ELF-1 (cell line): ENCODE measurements around the gene FBXO8.
A peak's percentile ranks its signal among the peaks of the same experiment; 100 is the strongest.

ENCODE experiments used
- DNase-seq: peaks from one replicate; pipeline ENCODE4 v3.0.0-alpha.2; 2016; ENCODE audit warnings: low read depth, low spot score

Gene FBXO8

DNA sequence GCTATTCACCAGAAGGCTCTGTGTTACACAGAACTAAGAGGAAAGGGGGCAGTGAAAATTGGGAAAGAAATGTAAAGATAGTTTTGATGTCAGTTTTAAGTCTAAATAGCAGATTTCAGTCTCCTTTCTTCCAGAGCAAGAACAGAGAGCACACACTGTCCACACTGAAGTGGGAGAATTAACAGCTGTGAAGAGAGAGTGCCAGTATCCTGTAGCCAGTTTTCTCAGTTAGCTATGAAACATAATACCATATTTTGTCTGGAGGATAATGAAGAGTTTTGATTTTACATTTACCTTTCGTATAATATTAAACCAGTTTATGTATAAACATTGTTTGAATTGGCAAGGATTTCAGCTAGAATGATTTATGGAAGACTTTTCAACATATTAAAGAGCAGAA, 35.1 kb downstream of the FBXO8 start:
- no peak for DNase-seq

DNA sequence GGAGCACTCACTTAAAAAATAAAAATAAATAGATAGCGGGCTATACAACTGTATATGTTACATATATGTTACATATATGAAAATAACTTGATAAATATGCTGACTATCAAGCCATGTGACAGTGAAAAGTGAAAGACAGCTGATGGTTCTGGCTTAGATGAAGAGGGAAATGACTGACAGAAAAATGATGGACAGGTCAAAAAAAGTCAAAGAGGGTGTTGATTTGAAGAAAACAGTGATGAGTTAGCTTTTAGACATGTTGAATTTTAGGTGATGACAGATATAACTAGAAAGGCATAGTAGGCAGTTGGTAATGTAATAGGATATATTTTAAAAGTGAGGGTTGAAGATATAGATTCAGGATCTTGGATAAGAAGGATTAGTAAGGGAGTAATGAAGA, 37.8 kb downstream of the FBXO8 start:
- no peak for DNase-seq

DNA sequence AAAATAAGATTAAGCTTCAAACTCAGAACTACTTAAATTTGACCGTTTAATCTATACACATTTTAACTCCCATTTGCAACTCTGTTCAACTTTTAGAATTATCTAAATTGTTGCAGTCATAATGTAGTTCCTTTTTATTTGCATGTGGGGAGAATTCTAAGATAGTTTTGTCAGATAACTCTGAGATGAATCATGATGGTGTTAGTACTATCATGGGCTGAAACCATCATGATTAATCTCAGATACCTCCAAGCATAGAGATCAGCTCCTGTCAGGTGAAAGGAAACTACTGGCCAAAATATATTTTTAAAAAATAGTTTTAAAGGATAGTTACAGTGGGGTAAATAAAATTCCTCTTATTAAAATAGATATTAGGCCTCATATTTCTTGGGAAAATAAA, 39.0 kb downstream of the FBXO8 start:
- no peak for DNase-seq

DNA sequence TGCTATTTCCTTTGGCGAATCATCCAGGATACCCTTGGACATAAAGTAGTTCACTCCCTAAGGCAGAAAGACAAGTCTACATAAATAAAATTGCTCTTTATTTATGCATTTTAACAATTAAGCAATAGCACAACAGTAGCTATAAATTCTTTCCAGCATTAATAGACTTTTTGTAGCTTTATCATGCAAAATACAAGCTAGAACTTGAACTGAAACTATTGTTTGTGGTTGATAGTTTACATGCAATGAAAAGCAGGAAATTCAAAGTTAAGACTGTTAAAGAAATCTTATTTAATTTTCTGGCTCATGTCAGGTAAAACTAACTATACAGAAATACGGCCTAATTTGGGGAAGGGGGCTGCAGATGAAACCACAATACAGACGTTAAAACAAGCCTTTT, 42.3 kb downstream of the FBXO8 start:
- no peak for DNase-seq

DNA sequence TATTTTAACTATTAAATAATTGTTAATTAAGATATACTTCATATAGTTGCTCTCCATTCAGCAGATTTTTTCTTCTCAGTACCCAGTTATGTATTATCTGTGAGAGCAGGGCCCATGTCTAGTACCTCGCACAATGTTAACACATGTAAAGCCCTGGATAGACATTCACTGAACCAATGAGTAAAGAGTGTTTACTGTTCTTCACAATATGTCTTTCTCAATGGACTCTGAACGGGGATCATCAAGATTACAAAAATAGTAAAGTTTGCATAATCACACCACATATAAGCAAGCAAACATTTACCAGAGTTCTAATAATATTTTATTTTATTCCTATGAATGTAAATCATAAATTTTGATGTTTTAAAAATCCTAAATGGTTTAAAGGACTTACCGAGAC, 47.1 kb downstream of the FBXO8 start:
- no peak for DNase-seq

DNA sequence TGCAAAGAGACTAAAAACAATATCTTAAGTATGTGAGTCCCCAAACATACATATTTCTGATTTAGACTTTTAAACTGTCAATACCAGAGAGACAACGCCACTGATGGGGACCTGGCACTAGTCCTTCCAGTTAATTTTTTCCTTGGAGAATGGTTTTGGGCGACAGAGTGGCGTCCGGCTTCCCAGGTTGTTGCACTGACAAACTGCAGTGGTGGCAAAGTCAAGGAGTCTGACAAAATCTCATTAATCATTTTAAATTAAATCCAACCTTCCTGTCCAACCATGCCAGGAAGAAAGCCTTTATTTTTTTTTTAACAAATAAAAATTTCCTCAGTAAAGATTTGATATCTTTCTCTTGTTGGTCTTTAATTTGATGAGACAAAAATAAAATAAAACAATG, 52.8 kb downstream of the FBXO8 start:
- no peak for DNase-seq

DNA sequence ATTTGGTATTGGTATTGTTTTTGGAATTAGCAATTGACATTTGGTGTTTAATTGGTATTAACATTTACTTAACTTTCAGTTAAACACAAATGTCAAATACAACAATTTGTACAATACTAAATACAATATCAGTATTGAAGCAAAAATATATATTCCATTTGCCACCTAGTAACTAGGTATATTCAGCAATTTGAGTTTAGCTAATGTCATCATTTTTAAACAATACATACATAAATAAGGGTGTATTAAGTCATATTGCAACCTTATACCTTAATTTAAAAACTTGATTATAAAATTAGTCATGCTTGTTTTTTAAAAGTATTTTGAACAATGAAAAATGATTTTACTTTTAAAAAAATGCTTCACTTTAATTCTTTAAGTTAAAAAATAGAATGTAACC, 53.3 kb downstream of the FBXO8 start:
- DNase-seq: no peak

DNA sequence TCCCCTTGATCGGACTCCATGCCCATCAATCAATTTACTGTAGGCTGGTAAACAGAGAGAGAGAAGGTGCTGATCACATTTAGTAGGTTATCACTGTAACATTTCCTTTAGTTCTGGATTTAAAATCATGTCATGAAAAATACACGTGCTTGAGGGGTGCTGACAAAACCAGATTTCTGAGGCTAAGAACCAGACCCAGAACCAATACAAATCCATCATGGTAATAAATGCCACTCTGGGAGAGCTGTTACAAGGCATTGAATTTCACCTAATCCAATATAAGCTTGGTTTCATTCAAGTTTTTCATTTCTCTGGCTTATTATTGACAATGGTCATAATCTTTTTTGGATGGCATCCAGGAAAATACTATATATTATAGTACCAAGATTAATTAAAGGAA, 54.5 kb downstream of the FBXO8 start:
- no peak for DNase-seq

DNA sequence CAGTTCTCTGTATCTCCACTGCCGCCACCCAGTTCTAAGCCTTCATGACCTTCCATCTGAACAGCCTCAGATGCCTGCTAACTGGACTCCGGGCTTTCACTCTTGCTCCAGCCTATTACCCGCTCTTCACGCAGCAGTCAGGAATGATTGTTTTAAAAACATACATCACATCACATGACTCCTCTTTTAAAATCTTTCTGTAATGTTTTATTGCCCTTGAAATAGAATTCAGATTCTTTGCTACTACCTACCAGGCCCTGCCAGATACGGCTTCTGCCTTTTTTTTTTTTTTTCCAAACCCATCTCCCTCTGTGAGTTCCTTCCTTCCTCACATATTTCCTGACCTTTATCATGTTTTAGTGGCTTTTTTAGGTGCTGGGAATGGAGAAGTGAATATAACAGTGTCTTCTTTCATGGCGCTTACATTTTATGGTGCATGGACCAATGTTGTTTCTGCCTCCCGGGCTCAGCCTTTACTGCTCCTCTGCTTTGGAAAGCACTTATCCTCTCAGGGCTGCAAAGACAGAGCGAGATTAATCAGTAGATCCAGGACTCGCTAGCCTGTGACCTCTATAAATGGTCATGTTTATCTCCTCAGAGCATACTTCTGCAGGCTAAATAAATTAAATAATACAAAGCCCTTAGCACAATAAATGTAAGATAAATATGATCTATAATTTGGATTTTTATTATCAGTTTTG, 58.0 kb downstream of the FBXO8 start:
- DNase-seq: no peak

DNA sequence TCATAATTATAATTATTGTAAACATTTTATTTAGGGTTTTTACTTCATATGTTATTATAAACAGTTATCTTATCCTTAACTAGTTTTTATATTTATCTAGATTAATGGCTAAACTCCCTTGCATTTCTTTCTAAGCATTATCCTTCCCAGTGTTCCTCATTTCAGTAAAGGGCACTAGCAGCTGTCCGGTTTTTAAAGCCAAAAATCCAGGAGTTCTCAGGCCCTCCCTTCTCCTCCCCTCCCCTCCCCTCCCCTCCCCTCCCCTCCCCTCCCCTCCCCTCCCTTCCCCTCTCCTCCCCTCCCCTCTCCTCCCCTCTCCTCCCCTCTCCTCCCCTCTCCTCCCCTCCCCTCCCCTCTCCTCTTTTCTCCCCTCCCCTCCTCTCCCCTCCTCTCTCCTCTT, 58.9 kb downstream of the FBXO8 start:
- DNase-seq: no peak

DNA sequence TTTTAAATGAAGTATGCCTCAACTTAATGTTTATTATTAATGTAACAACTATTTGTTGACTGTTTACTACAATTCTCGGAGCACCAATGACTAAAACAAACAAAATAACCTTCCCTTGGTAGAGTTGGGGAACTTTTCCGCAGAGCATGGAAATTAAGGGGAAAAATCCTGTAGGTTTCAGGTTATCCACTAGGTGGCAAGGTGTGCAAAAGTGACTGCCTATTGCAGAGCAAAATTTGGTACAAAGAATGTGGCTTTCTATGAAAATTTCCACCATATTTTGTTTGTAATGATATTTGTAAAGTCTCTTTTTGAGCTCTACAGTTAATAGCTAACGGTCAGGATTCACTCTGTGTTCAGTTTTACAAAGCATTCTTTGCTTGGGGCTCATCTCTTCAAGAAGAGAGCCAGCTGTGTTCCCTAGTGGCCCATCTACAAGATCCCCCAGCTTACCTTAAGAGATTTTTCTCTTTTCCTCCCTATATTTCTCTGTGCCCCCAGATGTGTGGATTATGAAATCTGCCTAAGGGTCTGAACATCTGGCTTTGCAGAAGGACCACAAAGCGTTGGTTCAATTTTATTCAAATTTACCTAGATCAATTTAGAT, 61.1 kb downstream of the FBXO8 start:
- DNase-seq: no peak

DNA sequence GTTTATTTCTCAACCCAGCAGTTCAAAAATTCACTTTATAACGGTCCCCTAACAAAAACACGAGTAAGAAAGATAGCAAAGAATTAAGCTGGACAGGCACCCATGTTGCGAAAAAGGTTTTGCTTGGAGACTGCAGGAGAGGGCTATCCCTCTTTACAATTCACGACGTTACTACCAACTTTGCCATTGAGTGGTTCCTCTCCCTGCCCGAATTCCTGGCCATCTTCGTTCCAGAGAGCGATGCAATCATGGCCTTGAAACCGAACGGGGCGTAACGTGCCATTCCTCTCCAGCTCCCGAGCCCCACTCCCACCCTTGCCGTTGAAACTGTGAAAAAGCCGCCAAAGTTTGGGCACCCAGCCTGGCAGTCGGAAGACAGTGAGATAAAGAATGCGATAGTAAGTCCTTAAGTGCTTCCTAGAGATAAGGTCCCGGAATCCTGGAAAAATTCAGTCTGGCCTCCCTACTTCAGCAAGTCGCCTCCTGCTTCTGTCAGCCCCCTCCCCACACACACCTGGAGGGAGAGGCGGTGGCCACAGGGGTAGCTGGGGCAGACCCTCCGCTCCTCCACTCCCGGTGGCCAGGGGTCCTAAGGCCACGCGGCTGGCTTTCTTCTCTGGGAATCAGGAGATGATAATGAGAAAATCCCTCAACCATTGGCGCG, 65.2 kb downstream of the FBXO8 start:
- peak; percentile 62 for DNase-seq

DNA sequence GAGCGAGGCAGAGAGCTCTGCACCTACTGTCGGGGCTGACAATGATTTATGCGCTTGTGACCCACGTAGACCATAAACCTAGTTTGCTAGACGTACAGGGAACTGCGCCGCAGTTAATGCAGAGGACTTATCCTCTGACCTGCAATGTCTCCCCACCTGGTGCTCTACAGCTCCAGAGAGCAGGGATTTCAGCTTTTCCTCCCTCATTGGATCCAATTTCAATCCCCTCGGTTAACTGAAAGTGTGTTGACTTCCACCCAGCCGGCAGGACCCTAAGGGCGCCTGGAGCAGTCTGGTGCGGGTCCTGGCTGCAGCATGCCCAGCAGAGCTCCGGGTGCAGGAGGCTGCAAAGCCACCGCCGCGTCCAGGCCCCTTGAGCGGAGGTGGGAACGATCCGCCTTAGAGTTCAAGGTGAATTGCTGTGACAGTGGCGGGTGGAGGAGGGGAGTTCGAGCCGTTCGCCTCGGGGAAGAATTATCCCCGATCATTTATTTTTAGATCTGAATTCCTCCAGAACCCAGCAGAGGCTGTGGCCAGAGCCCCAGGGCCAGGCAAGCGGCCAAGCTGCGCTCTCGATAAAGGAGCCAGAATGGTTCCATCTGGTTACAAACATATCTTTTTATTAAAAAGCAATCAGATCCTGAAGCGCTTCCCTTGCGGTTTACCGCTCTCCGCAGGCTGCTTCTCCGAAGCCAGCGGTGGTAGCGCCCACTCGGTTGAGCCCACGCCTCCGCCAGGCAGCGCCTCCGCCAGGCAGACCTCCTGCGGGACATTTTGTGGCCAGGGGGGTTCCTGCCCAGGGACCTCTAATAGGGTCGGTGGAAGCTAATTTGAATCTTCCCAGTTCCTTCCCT, 66.0 kb downstream of the FBXO8 start:
- peak; percentile 57 for DNase-seq

DNA sequence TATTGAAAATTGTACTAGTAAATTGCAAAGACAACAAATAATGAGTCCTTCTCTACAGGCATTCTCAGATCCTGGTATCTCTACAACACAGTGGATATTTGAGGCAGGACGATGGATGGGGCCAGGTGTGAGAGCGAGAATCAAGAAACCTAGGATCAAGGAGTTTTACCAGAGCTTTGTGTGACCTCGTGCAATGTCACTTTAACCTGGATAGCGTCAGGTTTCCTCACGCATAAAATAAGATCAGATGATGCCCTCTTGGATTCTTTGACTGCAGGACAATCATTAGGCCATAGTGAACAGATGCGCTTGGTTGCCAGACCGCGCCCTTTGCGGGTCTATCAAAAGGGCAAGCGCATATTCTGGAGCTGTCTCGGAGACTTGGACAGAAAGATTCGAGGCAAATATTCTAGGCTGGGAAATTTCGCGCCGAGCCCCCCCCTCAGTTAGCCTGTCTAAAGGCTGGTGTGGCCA, 66.6 kb downstream of the FBXO8 start:
- no peak for DNase-seq

DNA sequence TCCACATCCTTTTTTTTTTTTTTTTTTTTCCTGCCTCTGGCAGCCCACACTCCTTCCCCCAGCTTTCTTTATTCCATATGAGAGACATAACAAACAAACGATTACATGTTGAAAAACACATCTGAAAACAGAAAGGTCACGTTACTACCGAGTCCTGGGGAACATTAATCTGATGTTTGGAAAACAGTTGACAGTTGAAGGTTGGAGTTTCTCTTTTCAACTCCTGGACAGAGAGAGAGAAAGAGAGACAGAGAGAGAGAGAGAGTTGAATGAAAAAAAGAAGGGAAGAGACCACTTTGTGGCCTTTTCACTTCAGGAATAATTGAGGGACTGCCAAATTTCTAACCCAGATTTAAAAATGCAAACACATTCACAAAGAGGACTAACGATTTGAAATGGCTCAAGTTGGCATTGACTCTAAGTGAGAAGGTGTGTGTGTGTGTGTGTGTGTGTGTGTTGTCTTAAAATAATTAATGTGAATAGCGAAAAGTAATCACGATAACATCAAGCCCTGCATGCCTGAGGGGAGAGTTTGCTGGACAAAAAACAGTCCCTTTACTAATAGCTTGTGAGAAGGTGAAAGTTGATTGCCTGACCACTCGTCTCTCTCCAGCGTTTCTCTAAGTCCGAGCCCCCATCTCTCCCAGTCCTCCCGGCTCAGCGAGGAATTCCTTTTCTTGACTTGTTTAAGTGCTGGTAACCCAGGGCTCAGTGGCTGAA, 67.3 kb downstream of the FBXO8 start:
- DNase-seq: peak; percentile 74

DNA sequence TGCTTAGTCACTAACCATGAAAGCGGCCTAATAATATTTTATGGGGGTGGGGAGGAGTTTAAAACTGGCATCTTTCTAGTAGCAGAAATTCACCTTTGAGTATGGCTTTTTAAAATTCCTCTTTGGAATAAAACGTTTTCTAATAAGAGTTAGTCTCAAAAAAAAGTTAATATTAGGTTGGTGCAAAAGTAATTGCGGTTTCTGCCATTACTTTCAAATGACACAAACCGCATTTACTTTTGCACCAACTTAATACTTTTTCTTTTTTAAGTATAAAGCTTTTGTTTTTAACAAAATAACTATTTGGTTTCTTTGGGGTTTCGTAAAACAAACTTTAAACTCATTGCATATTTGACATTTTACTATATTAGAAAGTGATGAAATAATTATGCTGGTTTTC, 68.4 kb downstream of the FBXO8 start:
- no peak for DNase-seq

DNA sequence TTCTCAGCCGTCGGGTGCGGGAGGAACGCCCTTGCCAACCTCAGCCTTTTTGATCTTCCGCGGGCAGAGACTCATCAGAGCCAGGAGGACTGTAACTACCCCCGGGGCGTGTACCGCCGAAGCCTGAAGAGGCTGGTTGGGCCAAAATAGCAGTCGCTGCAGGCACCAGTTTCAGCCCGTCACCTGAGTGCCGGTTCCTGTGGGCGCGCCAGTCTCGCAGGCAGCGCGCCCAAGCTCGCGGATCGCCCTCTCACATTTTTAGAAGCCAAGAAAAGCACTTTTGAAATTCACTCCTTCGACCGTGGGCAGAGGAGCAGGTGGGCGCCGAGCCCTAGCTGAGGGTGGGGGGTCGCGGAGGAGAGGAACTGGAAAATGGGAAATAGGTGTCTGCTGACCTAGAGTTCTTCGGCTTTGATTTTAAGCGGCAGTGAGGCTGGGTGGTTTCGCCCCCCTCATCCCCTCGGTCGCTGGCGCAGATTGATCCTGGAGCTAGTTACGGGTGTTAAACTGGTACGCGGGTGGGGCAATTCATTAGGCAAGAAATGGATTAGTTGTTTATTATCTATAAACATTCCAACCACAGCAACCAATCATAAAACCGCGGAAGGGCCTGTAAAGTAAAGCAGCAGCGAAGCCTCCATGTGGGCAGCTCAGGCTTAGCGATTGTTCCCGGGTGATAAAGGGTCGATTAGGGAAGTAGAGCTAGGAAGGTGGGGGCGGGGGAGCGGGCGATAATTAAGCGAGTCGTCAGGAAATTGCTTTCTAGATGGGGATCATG, 69.2 kb downstream of the FBXO8 start:
- DNase-seq: peak; percentile 79

DNA sequence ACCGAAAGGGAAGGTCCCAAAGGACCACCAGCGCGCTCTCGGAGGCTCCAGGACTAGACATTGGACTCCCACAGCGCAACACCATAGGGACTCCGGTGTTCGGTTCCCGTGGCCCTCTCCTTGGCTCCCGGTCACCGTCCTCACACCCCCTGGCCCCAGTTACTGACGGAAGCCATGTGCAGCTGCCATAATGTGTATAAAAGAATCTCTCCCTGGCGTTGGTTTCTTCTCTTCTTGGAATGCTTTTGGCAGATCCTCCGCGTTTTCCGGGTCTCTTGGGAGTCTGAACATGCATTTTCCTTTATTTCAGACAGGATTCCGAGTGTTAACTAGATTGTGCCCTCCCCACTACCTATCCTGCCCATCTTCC, 69.8 kb downstream of the FBXO8 start:
- no peak for DNase-seq

DNA sequence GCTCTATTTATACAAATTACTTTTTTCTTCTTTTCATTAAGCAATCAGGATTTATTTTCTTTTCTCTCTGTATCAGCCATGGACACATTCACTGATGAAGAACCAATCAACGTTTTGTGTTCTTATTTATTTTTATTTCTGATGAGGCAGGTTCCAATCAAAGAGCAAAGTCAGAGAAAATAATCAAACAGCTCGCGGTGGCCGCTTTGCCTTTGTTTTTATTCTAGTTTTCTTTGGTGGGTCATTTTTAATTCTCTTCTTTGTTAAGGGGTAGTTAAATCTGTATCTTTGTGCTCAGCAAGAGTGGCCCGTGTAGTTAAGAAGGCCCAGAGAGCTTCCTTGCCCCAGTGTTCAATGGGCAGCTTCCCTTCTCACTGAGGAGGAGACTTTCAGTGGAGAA, 71.4 kb downstream of the FBXO8 start:
- no peak for DNase-seq

DNA sequence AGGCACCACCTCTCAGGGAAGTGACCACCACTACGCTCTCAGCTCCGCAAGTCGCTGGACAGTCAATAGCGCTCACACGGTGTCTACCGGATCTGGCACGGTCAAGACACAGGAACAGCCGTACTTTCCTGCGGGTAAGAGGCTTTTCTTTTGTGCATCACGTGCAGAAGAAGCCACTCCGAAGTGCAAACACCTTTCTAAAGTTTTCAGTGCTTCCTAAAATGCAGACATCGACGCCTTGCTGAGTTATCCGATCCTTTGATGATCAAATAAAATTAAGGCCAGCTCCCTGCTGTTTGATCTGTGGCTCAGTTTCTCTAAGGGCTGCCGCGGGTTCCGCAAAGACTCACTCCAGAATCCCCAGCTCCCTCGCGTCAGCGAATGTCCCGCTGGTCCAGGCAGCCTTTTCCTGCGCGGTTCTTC, 71.8 kb downstream of the FBXO8 start:
- DNase-seq: no peak
